Naive thymus-derived CD8-positive, alpha-beta T cell (primary cell): ENCODE measurements around the gene DNASE1. TPM values are rescaled to one million over a fixed set of nuclear protein-coding genes. Genes with fewer than 3 reads are reported as not detected.
A peak's percentile ranks its signal among the peaks of the same experiment; 100 is the strongest.

ENCODE experiments used
- ATAC-seq, 2 donors: fragments of 150-1000 bp; cut with Tn5 transposase in 1 of 2; sonication (Bioruptor Pico), chemical (Tn5 transposase) in 1 of 2; 1 replicate in 1 of 2; 2 replicates in 1 of 2; pipeline ENCODE4 v1.10.0; 2021; ENCODE audit warnings: mild to moderate bottlenecking in 2 of 2, moderate library complexity in 2 of 2
- POLR2A ChIA-PET: fragments of 350-600 bp; sonication (Branson Sonifier 250); formaldehyde crosslinking; loops from one replicate; lab custom pipeline; 2021; ENCODE audit warnings: antibody characterized with exemption; lab: Charles Lee
- DNase-seq, 10 donors: peaks; one replicate each; pipeline versions ENCODE4 v3.0.0 to v3.0.0-alpha.2; 2020 to 2022
- H3K27ac Mint-ChIP-seq, 10 donors: one replicate each; pipeline ENCODE4 v1.8.0; 2020 to 2022; ENCODE audit warnings: mild to moderate bottlenecking in 10 of 10, mixed read lengths in 10 of 10, moderate library complexity in 4 of 10, inconsistent platforms in 1 of 10
- H3K27me3 Mint-ChIP-seq, 5 donors: one replicate each; pipeline ENCODE4 v1.8.0; 2021 to 2022; ENCODE audit warnings: mixed read lengths in 5 of 5
- H3K36me3 Mint-ChIP-seq, 3 donors: one replicate each; pipeline ENCODE4 v1.8.0; 2020 to 2022; ENCODE audit warnings: mixed read lengths in 3 of 3, mild to moderate bottlenecking in 2 of 3, inconsistent platforms in 1 of 3
- H3K4me1 Mint-ChIP-seq, 4 donors: one replicate each; pipeline ENCODE4 v1.8.0; 2021 to 2022; ENCODE audit warnings: mixed read lengths in 4 of 4
- H3K4me3 Mint-ChIP-seq, 10 donors: one replicate each; pipeline ENCODE4 v1.8.0; 2020 to 2022; ENCODE audit warnings: mild to moderate bottlenecking in 10 of 10, mixed read lengths in 10 of 10, moderate library complexity in 6 of 10, inconsistent platforms in 1 of 10
- H3K9me3 Mint-ChIP-seq, 9 donors: one replicate each; pipeline ENCODE4 v1.8.0; 2020 to 2022; ENCODE audit warnings: mixed read lengths in 9 of 9, mild to moderate bottlenecking in 3 of 9, inconsistent platforms in 1 of 9, moderate library complexity in 1 of 9
- polyA plus RNA-seq, 3 donors: library from polyadenylated mRNA; unstranded; fragments of 300-500 nt; fragmentation: Illumina TruSeq; gene quantifications; one replicate each; pipeline ENCODE4 v1.2.3, GENCODE V29; 2021
- total RNA-seq, 8 experiments: library from RNA in 2 of 8; stranded (reverse) in 2 of 8; gene quantifications; one replicate each; pipeline ENCODE4 v1.2.3 and lab custom pipeline; 2021 to 2026

Gene DNASE1
- total and polyA plus RNA-seq, 5 experiments from 2014 or later, result 1.5 to 56.7 (median 15.4) TPM

DNA sequence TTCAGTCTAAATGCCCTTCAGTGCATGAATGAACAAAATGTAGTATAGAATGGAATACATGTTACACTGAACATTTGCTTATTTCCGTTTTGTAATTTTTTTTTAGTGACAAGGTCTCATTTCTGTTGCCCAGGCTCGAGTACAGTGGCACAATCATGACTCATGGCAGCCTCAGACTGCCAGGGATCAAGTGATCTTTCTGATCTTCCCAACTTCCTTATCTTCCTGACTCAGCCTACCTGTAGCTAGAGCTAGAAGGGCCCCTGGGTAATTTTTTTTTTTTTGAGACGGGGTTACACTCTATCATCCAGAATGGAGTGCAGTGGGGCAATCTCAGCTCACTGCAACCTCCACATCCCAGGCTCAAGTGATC, 35.7 kb upstream of the DNASE1 start:
- ATAC-seq, result no peak
- Mint-ChIP-seq H3K4me3 (no peak overlapping the region), H3K9me3 (no peaks in the 10 kb centered on the region), H3K4me1 (peaks cover 16 to 49% (median 34%) of the 10 kb centered on the region in 4 donors), H3K27ac (peak overlapping the region in 6 of 10 donors; percentile 25 to 67 (median 42)), H3K27me3 (no peaks in the 10 kb centered on the region), H3K36me3 (peaks cover 0 to 22% (median 3%) of the 10 kb centered on the region in 3 donors)
- DNase-seq, result no peak
- POLR2A ChIA-PET, result no interaction called here

DNA sequence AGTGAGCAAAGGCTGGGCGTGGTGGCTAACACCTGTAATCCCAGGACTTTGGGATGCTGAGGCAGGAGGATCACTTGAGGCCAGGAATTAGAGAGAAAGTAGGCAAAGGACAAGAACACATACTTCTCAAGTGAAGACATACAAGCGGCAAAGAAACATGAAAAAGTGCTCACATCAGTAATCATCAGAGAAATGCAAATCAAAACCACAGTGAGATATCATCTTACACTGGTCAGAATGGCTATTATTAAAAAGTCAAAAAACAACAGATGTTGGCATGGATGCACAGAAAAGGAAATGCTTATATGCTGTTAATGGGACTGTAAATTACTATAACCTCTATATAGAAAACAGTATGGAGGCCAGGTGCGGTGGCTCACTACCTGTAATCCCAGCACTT, 30.8 kb upstream of the DNASE1 start:
- Mint-ChIP-seq H3K9me3 (no peaks in the 10 kb centered on the region), H3K4me1 (peaks cover 12 to 44% (median 32%) of the 10 kb centered on the region in 4 donors), H3K4me3 (no peak overlapping the region), H3K27me3 (no peaks in the 10 kb centered on the region), H3K36me3 (peaks cover 0 to 3% (median 0%) of the 10 kb centered on the region in 3 donors), H3K27ac (peak overlapping the region in 7 of 10 donors; percentile 8 to 81 (median 29))
- ATAC-seq (no peak), DNase-seq (no peak)
- POLR2A ChIA-PET, result interaction anchor here (1.0 kb wide), 1 partner anchor 12 kb away, joined by 3 read pairs; the partner anchor contains the start of gene SLX4

DNA sequence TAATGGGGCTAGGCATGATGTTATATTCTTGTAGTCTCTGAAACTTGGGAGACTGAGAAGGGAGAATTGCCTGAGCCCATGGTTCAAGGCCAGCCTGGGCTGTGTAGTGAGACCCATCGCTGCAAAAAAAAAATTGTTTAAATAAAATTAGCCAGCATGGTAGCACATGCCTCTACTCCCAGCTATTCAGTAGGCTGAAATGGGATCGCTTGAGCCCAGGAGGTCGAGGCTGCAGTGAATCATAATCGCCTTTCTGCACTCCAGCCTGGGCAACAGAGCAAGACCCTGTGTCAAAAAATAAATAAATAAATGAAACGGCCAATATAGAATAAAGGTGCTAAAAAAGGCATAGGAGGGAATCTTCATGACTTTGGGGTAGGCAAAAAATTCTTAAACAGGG, 29.2 kb upstream of the DNASE1 start:
- ATAC-seq (no peak), DNase-seq (no peak)
- H3K4me1 Mint-ChIP-seq, result peaks cover 16 to 47% (median 37%) of the 10 kb centered on the region in 4 donors
- peak overlapping the region in 1 of 10 donors; percentile 57 for H3K4me3 Mint-ChIP-seq
- H3K27me3 Mint-ChIP-seq, result no peaks in the 10 kb centered on the region
- H3K9me3 Mint-ChIP-seq, result no peaks in the 10 kb centered on the region
- POLR2A ChIA-PET, result interaction anchor here (1.6 kb wide), 1 partner anchor 13 kb away, joined by 4 read pairs; the partner anchor contains the start of gene SLX4
- H3K36me3 Mint-ChIP-seq, result no peaks in the 10 kb centered on the region
- H3K27ac Mint-ChIP-seq, result peak overlapping the region in 9 of 10 donors; percentile 30 to 92 (median 87)

DNA sequence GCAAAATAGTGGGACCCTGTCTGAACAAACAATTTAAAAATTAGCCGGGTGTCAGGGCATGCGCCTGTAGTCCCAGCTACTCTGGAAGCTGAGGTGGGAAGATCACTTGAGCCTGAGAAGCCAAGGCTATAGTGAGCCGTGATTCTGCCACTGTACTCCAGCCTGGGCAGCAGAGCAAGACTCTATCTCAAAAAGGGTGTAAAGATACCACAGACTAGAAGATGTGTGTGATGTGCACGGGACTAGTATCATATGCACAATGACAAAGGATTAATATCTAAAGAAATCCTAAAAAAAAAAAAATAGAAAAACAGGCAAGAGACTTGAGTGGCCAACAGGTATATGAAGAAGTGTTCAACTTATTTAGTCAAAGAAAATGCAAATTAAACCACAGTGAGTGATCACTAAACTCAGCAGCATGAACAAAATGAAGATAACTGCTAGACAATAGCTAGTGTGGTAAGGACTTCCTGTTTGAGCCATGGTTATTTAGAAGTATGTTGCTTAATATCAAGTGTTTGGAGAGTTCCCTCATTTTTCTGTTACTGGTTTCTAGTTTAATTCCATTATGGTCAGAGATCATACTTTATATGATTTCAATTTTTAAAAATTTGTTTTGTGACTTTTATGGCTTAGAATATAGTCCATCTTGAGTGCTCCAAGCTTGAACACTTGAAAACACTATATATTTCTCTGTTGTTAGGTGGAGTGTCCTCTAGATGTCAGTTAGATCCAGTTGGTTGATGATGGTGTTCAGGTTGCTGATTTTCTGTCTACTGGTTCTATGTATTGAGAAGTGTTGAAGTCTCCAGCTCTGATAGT, 28.4 kb upstream of the DNASE1 start:
- peak overlapping the region in 9 of 10 donors; percentile 42 to 68 (median 56) for H3K4me3 Mint-ChIP-seq
- H3K36me3 Mint-ChIP-seq, result no peaks in the 10 kb centered on the region
- no peaks in the 10 kb centered on the region for H3K9me3 Mint-ChIP-seq
- POLR2A ChIA-PET, result interaction anchor here (0.8 to 1.6 kb wide), 3 partner anchors 14 to 36 kb away, joined by 3 to 4 read pairs (median 3); partner anchors contain the start of gene SLX4
- H3K27ac Mint-ChIP-seq, result peak overlapping the region; percentile 11 to 92 (median 85)
- peaks cover 17 to 47% (median 37%) of the 10 kb centered on the region in 4 donors for H3K4me1 Mint-ChIP-seq
- ATAC-seq (peak; percentile 90 to 91), DNase-seq (peak in 3 of 10 donors; percentile 28 to 45 (median 42))
- no peaks in the 10 kb centered on the region for H3K27me3 Mint-ChIP-seq

DNA sequence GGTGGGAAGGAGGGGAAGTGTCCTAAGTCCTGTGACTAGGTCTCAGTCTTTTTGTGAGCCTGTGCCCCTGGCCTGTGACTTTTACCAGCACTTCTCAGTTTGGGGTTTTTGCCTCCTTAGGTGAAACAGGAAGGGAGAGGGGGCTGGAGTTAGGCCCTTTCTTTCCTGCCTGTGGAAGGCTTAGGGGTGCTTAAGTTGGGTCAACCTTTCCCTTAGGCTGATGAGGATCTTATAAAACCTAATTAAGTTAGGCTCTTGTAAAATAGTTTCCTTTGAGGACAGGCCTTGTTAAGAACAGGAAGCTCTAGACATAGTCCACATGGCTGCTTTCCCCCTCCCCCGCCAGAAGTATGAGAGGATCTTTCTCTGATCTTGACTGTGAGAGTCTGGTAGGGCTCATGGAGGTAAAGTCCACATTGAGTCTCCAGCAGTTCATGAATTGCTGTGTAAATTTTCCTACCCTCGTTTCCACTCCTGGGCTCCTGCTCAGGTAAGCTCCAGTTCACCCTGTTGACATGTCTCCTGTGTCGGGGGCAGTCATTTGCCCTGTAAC, 17.0 kb upstream of the DNASE1 start:
- DNase-seq, result peak in 6 of 10 donors; percentile 20 to 51 (median 34)
- H3K36me3 Mint-ChIP-seq, result peaks cover 0 to 9% (median 5%) of the 10 kb centered on the region in 3 donors
- POLR2A ChIA-PET, result interaction anchor here (0.7 to 1.6 kb wide), 3 partner anchors 26 to 62 kb away, joined by 3 to 6 read pairs (median 3); partner anchors contain the start of gene SLX4
- peak; percentile 94 to 96 for ATAC-seq
- peak overlapping the region; percentile 75 to 93 (median 84) for H3K27ac Mint-ChIP-seq
- no peaks in the 10 kb centered on the region for H3K27me3 Mint-ChIP-seq
- H3K4me1 Mint-ChIP-seq, result peaks cover 29 to 46% (median 33%) of the 10 kb centered on the region in 4 donors
- no peaks in the 10 kb centered on the region for H3K9me3 Mint-ChIP-seq
- peak overlapping the region in 8 of 10 donors; percentile 10 to 64 (median 53) for H3K4me3 Mint-ChIP-seq

DNA sequence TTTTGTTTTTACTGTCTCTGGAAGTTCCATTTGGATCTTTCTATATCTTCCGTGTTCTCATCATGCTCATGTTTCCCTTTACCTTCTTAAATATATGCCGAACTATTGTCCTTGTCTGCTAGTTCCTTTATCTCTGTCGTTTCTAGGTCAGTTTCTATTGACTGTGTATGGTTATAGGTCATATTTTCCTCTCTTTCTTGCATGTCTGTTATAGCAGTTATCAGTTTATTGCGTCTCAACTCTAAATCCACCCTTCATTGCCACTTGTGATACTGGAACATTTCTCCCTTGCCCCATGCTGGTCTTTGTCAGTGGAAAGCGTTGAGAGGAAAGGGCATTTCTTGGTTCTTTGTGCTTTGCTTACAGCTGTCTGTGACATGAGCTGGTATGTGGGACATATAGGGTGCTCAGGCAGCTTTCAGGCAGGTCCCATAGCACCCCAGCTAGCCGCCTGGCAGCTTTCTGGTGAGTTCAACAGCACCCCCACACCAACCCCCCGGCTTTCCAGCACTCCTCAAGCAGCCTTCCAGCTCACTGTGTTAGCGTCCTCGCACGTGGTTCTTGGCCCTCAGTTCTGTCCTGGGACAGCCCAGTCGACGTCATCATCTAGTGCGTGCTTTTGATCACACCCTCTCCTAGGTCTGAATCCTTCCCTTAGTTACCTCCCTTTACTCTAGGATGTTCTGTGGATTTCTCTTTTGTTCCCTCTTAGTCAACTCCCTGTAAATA, 15.4 kb upstream of the DNASE1 start:
- peak overlapping the region in 3 of 10 donors; percentile 30 to 47 (median 41) for H3K4me3 Mint-ChIP-seq

DNA sequence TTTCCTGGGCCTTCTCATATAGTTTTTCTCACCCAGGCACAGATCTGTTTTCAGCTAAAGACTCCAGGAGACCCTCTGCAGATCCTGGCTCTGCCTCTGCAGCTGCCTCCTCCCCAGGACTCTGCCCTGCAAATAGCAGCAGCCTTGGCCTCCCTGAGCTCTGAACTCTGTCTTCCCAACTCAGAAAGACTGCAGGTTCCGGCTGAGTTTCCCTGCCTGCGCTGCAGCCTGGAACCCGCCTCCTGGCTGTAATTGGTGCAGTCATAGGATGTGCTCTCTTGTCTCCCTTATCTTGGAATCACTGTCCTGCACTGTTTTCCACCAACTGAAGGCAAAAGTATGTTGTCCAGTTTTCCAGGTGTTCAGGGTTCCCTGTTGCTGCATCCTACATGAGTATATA, 14.3 kb upstream of the DNASE1 start:
- no peaks in the 10 kb centered on the region for H3K27me3 Mint-ChIP-seq
- H3K4me3 Mint-ChIP-seq, result no peak overlapping the region
- H3K4me1 Mint-ChIP-seq, result peaks cover 29 to 46% (median 33%) of the 10 kb centered on the region in 4 donors
- peaks cover 0 to 22% (median 5%) of the 10 kb centered on the region in 3 donors for H3K36me3 Mint-ChIP-seq
- ATAC-seq (no peak), DNase-seq (no peak)
- H3K27ac Mint-ChIP-seq, result peak overlapping the region in 1 of 10 donors; percentile 82
- POLR2A ChIA-PET, result no interaction called here
- H3K9me3 Mint-ChIP-seq, result no peaks in the 10 kb centered on the region

More for the DNA sequence above, 15.4 kb upstream of the DNASE1 start:
- ATAC-seq (no peak), DNase-seq (no peak)
- peaks cover 29 to 46% (median 33%) of the 10 kb centered on the region in 4 donors for H3K4me1 Mint-ChIP-seq
- H3K36me3 Mint-ChIP-seq, result peaks cover 0 to 19% (median 5%) of the 10 kb centered on the region in 3 donors
- no peaks in the 10 kb centered on the region for H3K27me3 Mint-ChIP-seq
- peak overlapping the region in 8 of 10 donors; percentile 10 to 75 (median 48) for H3K27ac Mint-ChIP-seq
- no peaks in the 10 kb centered on the region for H3K9me3 Mint-ChIP-seq
- POLR2A ChIA-PET, result interaction anchor here (0.6 kb wide), 1 partner anchor 72 kb away, joined by 3 read pairs; no protein-coding TSS in a partner anchor

DNA sequence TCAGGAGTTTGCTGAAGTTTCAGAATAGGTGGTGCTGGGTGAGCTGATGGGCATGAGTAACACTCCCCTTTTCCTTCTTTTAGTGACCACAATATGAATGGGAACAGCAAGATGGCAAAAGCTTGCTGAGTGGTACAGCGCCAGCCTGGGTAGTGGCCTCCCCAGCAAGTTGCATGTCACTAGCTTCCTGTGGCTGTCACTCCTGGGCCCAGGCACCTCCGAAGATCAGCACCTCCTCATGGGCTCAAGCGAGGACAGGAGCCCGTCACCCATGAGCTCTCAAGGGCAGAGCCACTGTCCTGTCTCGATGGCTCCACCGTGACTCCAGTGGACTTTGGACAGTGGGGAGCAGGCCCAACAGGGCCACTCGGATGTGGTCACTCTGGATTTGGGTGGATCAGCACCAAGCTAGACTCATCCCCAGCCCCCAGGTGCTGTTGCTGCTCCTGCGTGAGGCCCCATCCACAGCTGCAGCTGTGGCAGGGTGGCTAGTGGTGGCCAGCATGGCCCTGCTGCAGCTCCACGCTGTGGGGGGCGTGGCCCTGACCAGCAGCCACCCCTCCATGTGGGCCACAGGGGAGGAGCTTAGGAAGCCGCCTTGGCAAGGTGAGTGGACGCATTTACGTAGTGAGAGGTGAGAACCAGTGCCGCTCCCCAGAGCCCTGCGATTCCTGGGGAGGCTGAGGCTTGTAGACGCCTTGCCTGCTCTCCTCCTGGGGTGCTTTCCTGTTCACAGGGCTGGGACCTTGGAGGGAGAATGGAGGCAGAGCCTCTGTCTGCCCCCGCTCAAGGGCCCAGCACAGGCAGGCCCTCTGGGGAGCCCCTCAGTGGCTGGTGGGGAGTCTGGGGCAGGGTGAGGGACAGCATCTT, 13.6 kb upstream of the DNASE1 start:
- POLR2A ChIA-PET, result no interaction called here
- Mint-ChIP-seq H3K36me3 (peaks cover 0 to 22% (median 5%) of the 10 kb centered on the region in 3 donors), H3K27ac (peak overlapping the region in 1 of 10 donors; percentile 25), H3K4me3 (no peak overlapping the region), H3K27me3 (no peaks in the 10 kb centered on the region), H3K4me1 (peaks cover 27 to 40% (median 28%) of the 10 kb centered on the region in 4 donors), H3K9me3 (no peaks in the 10 kb centered on the region)
- ATAC-seq (no peak), DNase-seq (no peak)

DNA sequence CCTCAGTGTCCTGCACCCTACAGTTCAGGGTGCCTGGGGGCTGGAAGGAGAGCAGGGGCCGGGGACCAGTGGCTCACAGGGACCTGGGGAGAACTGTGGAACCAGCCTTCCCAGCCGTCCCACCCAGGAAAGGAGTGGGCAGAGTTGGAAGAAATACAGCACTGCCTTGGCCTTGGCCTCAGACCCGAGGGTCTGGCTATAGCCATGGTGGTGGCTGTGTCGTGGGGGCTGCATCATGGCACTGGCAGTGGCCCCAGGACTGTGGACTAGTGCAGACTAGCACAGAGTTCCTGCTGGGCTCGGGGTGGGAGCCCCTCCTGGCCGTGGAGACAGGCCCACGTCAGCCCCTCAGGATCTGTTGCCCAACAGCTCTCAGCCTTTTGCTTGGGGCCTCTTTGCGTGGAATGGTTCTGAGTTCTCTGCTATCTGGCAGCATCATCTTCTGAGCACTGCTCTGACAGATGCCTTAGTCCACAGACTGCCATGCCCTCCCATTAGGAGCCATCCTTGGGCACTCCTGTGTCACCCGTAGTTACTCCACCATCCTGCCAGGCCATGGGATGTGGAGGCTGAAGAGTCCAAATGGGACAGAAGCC, 12.6 kb upstream of the DNASE1 start:
- no peak overlapping the region for H3K4me3 Mint-ChIP-seq
- H3K36me3 Mint-ChIP-seq, result peaks cover 0 to 26% (median 5%) of the 10 kb centered on the region in 3 donors
- no peak overlapping the region for H3K27ac Mint-ChIP-seq
- ATAC-seq, result no peak
- H3K4me1 Mint-ChIP-seq, result peaks cover 21 to 33% (median 24%) of the 10 kb centered on the region in 4 donors
- no peak for DNase-seq
- POLR2A ChIA-PET, result no interaction called here
- no peaks in the 10 kb centered on the region for H3K27me3 Mint-ChIP-seq
- H3K9me3 Mint-ChIP-seq, result no peaks in the 10 kb centered on the region

DNA sequence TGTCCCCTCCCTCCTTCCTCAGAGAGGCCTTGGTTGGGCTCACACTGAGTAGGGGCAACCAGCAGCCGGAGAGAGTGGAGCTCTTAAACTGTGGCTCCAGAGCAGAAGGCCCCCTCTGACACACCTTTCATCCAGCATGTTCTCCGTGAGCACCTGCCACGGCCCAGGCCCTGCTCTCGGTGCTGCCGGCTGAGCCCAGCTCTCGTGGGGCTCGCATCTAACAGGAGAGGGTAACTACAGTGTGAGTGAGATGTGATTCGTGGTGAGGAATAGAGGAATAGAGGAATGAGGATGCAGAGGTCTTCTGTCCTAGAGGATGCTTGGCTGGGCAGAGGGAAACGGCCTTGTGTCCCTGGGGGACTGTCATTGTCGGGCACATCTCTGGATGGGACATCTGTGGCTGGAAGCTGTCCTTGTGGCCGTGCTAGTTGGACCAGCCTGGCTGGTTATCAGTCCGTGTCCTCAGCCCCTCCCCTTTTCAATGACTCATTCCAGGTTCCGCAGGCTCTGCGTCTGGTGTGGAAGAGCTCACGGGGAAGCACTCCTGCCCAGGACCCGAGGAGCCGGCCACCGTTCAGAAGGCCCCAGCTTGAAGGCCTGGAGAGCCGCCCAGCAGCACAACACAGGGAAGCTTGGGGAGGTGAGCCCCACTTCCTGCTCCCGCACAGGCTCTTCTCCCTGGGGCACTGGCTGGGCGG, 11.9 kb upstream of the DNASE1 start:
- H3K27ac Mint-ChIP-seq, result peak overlapping the region in 1 of 10 donors; percentile 43
- DNase-seq (no peak), ATAC-seq (no peak)

More for the DNA sequence above, 11.9 kb upstream of the DNASE1 start:
- H3K9me3 Mint-ChIP-seq, result no peaks in the 10 kb centered on the region
- peaks cover 15 to 27% (median 18%) of the 10 kb centered on the region in 4 donors for H3K4me1 Mint-ChIP-seq
- no peaks in the 10 kb centered on the region for H3K27me3 Mint-ChIP-seq
- POLR2A ChIA-PET, result interaction anchor here (1.3 kb wide), 1 partner anchor 16 kb away, joined by 3 read pairs; no protein-coding TSS in a partner anchor
- H3K36me3 Mint-ChIP-seq, result peaks cover 0 to 28% (median 5%) of the 10 kb centered on the region in 3 donors
- H3K4me3 Mint-ChIP-seq, result no peak overlapping the region
